Neural cell (in vitro differentiated cells): ENCODE results near the gene ZNF546. TPM values are rescaled to one million over a fixed set of nuclear protein-coding genes. Genes with fewer than 3 reads are reported as not detected.

Experiments used
- H2AFZ ChIP-seq: fragments of 200-600, 300-800 bp; sonication (generic), shearing (Covaris generic); 2 replicates; pipeline ENCODE4 v1.6.0; 2014; ENCODE audit warnings: low read depth, mild to moderate bottlenecking, antibody characterized with exemption, low read length, moderate library complexity
- H3F3A ChIP-seq: fragments of 200-600 bp; shearing (Covaris generic); 2 replicates; pipeline ENCODE4 v1.6.1; 2016; ENCODE audit warnings: mild to moderate bottlenecking, moderate library complexity, mixed read lengths, antibody characterized with exemption, low read length; ENCODE audit not compliant: insufficient read depth, poor library complexity, severe bottlenecking
- H3K27ac ChIP-seq: fragments of 200-600, 300-800 bp; sonication (generic), shearing (Covaris generic); 2 replicates; pipeline ENCODE4 v1.5.1; 2014; ENCODE audit warnings: mild to moderate bottlenecking, low read length, moderate library complexity
- H3K27me3 ChIP-seq: fragments of 300-800, 200-600 bp; sonication (generic), shearing (Covaris generic); 2 replicates; pipeline ENCODE4 v1.6.0; 2014; ENCODE audit warnings: mild to moderate bottlenecking, low read depth, low read length, moderate library complexity; ENCODE audit not compliant: insufficient read depth
- H3K36me3 ChIP-seq: fragments of 300-800, 200-600 bp; sonication (generic), shearing (Covaris generic); 2 replicates; pipeline ENCODE4 v1.5.1; 2014; ENCODE audit warnings: mild to moderate bottlenecking, antibody characterized with exemption, low read length, moderate library complexity; ENCODE audit not compliant: insufficient read depth
- H3K4me2 ChIP-seq: fragments of 300-800, 200-600 bp; sonication (generic), shearing (Covaris generic); 2 replicates; pipeline ENCODE4 v1.6.0; 2014; ENCODE audit warnings: mild to moderate bottlenecking, low read length
- H3K4me3 ChIP-seq: fragments of 300-800, 200-600 bp; sonication (generic), shearing (Covaris generic); 2 replicates; pipeline ENCODE4 v1.5.1; 2014; ENCODE audit warnings: mild to moderate bottlenecking, low read length, moderate library complexity
- H3K79me2 ChIP-seq: fragments of 200-600 bp; shearing (Covaris generic); replicated peaks from 2 replicates; pipeline ENCODE4 v1.6.0; 2014; ENCODE audit warnings: mild to moderate bottlenecking, low read length, moderate library complexity; ENCODE audit not compliant: insufficient read depth
- H3K9ac ChIP-seq: fragments of 300-800, 200-600 bp; sonication (generic), shearing (Covaris generic); 2 replicates; pipeline ENCODE4 v1.6.1; 2016; ENCODE audit warnings: mild to moderate bottlenecking, low read length, mixed read lengths
- H3K9me2 ChIP-seq: fragments of 200-600 bp; shearing (Covaris generic); 2 replicates; pipeline ENCODE4 v1.6.1; 2016; ENCODE audit warnings: mild to moderate bottlenecking, low read length, mixed read lengths; ENCODE audit not compliant: insufficient read depth
- H3K9me3 ChIP-seq: fragments of 200-600, 300-800 bp; sonication (generic), shearing (Covaris generic); 2 replicates; pipeline ENCODE4 v1.6.1; 2016; ENCODE audit warnings: mild to moderate bottlenecking, mixed run types, low read length, moderate library complexity, mixed read lengths
- H4K20me1 ChIP-seq: fragments of 200-600 bp; shearing (Covaris generic); 2 replicates; pipeline ENCODE4 v1.6.1; 2016; ENCODE audit warnings: mild to moderate bottlenecking, mixed run types; ENCODE audit not compliant: insufficient read depth
- CTCF ChIP-seq: fragments of 450-650 bp; IDR thresholded peaks from 2 replicates; pipeline ENCODE4 v1.5.1; 2014; ENCODE audit warnings: antibody characterized with exemption, mild to moderate bottlenecking, moderate library complexity; ENCODE audit not compliant: poor library complexity, severe bottlenecking
- EP300 ChIP-seq: fragments of 450-650 bp; conservative IDR thresholded peaks from 2 replicates; pipeline ENCODE4 v1.6.1; 2014; ENCODE audit warnings: antibody characterized with exemption, mild to moderate bottlenecking, moderate library complexity; ENCODE audit not compliant: poor library complexity, severe bottlenecking
- EZH2 ChIP-seq: fragments of 200-600, 300-800 bp; shearing (Covaris generic), sonication (generic); IDR thresholded peaks from 2 replicates; pipeline ENCODE4 v1.6.1; 2014; ENCODE audit warnings: antibody characterized with exemption, low read length, borderline replicate concordance, mild to moderate bottlenecking; ENCODE audit not compliant: insufficient read depth, poor library complexity, severe bottlenecking
- MXI1 ChIP-seq: fragments of 450-650 bp; conservative IDR thresholded peaks from 2 replicates; pipeline ENCODE4 v1.6.1; 2014; ENCODE audit warnings: antibody characterized with exemption, mild to moderate bottlenecking; ENCODE audit not compliant: poor library complexity, severe bottlenecking
- POLR2AphosphoS5 ChIP-seq: IDR thresholded peaks from 2 replicates; pipeline ENCODE4 v1.6.1; 2012
- RAD21 ChIP-seq: fragments of 450-650 bp; conservative IDR thresholded peaks from 2 replicates; pipeline ENCODE4 v1.6.1; 2014; ENCODE audit warnings: antibody characterized with exemption, mild to moderate bottlenecking, moderate library complexity
- REST ChIP-seq: IDR thresholded peaks from 2 replicates; pipeline ENCODE4 v1.6.1; 2012; ENCODE audit warnings: borderline replicate concordance
- SMC3 ChIP-seq: fragments of 450-650 bp; conservative IDR thresholded peaks from 2 replicates; pipeline ENCODE4 v1.6.1; 2014; ENCODE audit warnings: antibody characterized with exemption, mild to moderate bottlenecking, moderate library complexity; ENCODE audit not compliant: poor library complexity
- TAF1 ChIP-seq: IDR thresholded peaks from 2 replicates; pipeline ENCODE4 v1.6.1; 2012; ENCODE audit warnings: low read depth
- polyA plus RNA-seq: library from polyadenylated mRNA; depleted of rRNA; stranded (reverse); fragments of >200 nt; gene quantifications from 2 replicates; pipeline ENCODE4 v1.2.3, GENCODE V29; 2014

The ZNF546 gene
- polyA plus RNA-seq, 1 donor from 2014 or later, result 8.0 TPM

GRCh38 chr19:39970425-39970674, 26.5 kb upstream of the ZNF546 start:
- Histone ChIP-seq H3K4me2 (peak overlapping the region; percentile 75), H3K27me3 (no peaks in the 10 kb centered on the region), H3F3A (no peaks in the 10 kb centered on the region), H3K27ac (peak overlapping the region; percentile 56), H3K9me3 (no peaks in the 10 kb centered on the region), H3K36me3 (no peaks in the 10 kb centered on the region), H2AFZ (peak overlapping the region; percentile 58), H3K9ac (peak overlapping the region; percentile 51), H3K9me2 (no peaks in the 10 kb centered on the region), H3K4me3 (peak overlapping the region; percentile 79), H4K20me1 (no peaks in the 10 kb centered on the region), H3K79me2 (peaks cover 15% of the 10 kb centered on the region)
- no peak for TF ChIP-seq TAF1
- TF ChIP-seq EZH2, result no peak
- no peak for TF ChIP-seq MXI1
- no peak for TF ChIP-seq REST
- TF ChIP-seq EP300, result no peak
- no peak for TF ChIP-seq CTCF

GRCh38 chr19:39970675-39971379, 26.0 kb upstream of the ZNF546 start, which contains the start of gene PSMC4:
Gene PSMC4, plus strand, starts transcription at chr19:39971165. Its CDS starts 38 bp downstream, at chr19:39971203.
- Histone ChIP-seq H4K20me1 (no peaks in the 10 kb centered on the region), H3K9me2 (no peaks in the 10 kb centered on the region), H2AFZ (peak within 1 kb of the TSS; percentile 74), H3K4me2 (peak within 1 kb of the TSS; percentile 97), H3K27me3 (no peaks in the 10 kb centered on the region), H3K4me3 (peak within 1 kb of the TSS; percentile 79), H3K9ac (peak within 1 kb of the TSS; percentile 92), H3K27ac (peak within 1 kb of the TSS; percentile 85), H3K79me2 (peaks cover 15% of the 10 kb centered on the region), H3K36me3 (no peaks in the 10 kb centered on the region), H3K9me3 (no peaks in the 10 kb centered on the region), H3F3A (no peaks in the 10 kb centered on the region)
- TF ChIP-seq EZH2 (no peak), TAF1 (peak; percentile 74), CTCF (peak; percentile 96), SMC3 (peak; percentile 95), RAD21 (peak; percentile 82), EP300 (peak; percentile 46), REST (peak; percentile 48), MXI1 (peak; percentile 98), POLR2AphosphoS5 (peak; percentile 95)
